Psoas muscle (tissue), 8 donors: Measurements from ENCODE around the gene ADSS1. TPM values are rescaled to one million over a fixed set of nuclear protein-coding genes. Genes with fewer than 3 reads are reported as not detected.

Experiments used
- ATAC-seq, 4 donors: fragments of 200-7000 bp; cut with Tn5 transposase; one replicate each; pipeline ENCODE4 v1.9.1; 2020; ENCODE audit warnings: moderate library complexity in 3 of 4, mild to moderate bottlenecking in 2 of 4
- DNase-seq, 2 donors: peaks; one replicate each; pipeline ENCODE4 v3.0.0-alpha.2; 2020
- H3K27ac ChIP-seq: fragments of 200-600 bp; one replicate; pipeline ENCODE4 v1.8.0; 2022
- H3K27me3 ChIP-seq, 3 donors: fragments of 200-600 bp in 1 of 3; one replicate each; pipeline versions ENCODE4 v1.6.1 to v1.8.0; 2013 to 2022; ENCODE audit warnings: low read length in 2 of 3, mild to moderate bottlenecking in 2 of 3, moderate library complexity in 1 of 3; ENCODE audit not compliant: insufficient read depth in 3 of 3
- H3K36me3 ChIP-seq, 2 donors: fragments of 200-600 bp in 1 of 2; one replicate each; pipeline versions ENCODE4 v1.6.1 to v1.8.0; 2013 to 2022; ENCODE audit warnings: low read depth in 1 of 2, mild to moderate bottlenecking in 1 of 2, moderate library complexity in 1 of 2; ENCODE audit not compliant: insufficient read depth in 1 of 2
- H3K4me1 ChIP-seq: fragments of 200-600 bp; one replicate; pipeline ENCODE4 v1.8.0; 2022
- H3K4me3 ChIP-seq: fragments of 200-600 bp; one replicate; pipeline ENCODE4 v1.8.0; 2022; ENCODE audit warnings: mild to moderate bottlenecking
- H3K9me3 ChIP-seq: fragments of 200-600 bp; one replicate; pipeline ENCODE4 v1.8.0; 2022
- CTCF ChIP-seq: fragments of 200-600 bp; IDR thresholded peaks from one replicate; pipeline ENCODE4 v1.8.0; 2022; ENCODE audit warnings: antibody characterized with exemption
- WGBS, 3 donors: extraction: QIAGEN DNeasy Blood & Tissue Kit; methylation state at CpG; one replicate each; pipeline versions ENCODE4 v1.1.6 to v1.1.7; 2013; 5-methylcytosine and 5-hydroxymethylcytosine counted together
- intact Hi-C, 2 donors: fragments of 100-400 bp; cut with DNase I; formaldehyde crosslinking; loops; one replicate each; pipeline versions ENCODE4 v1.11.0 to v1.14.2; 2022
- long read RNA-seq, 2 donors: library from polyadenylated mRNA; unstranded; transcript quantifications; one replicate each; pipeline ENCODE4 v2.0.0, GENCODE V29; 2021
- polyA plus RNA-seq, 3 donors: library from polyadenylated mRNA; stranded (reverse); fragments of 200-250 nt; gene quantifications; one replicate each; pipeline ENCODE4 v1.2.3, GENCODE V29; 2013
- total RNA-seq, 4 donors: library from RNA; stranded (reverse); fragmentation: NEBNext Ultra II Directional in 2 of 4; extraction: Animal tissue kit (Norgen Biotek cat#: 25700) in 2 of 4; gene quantifications; one replicate each; pipeline versions ENCODE4 v1.2.1 to v1.2.4, GENCODE V29; 2021 to 2023
- donor health status: healthy with polysubstance abuse.
- donor health status: DM: no; HTN: no; CAD: no; lungs with moderate emphysema.
- donor health status: Bipolar disorder and iron deficiency.
- donor health status: healthy.
- donor health status: DM: yes; HTN: yes; CAD: no.
- donor health status: DM: no; HTN: no; CAD: no.
- donor health status: DM: no; HTN: no; CAD: no.
- donor health status: DM: yes; HTN: yes; CAD: no.

Gene ADSS1
- 100 to 1,000 TPM; 201 to 359 (median 278) TPM for total RNA-seq
- polyA plus RNA-seq: 100 to 1,000 TPM; 187 to 394 (median 300) TPM
- long read RNA-seq, donor 1, transcript ADSSL1-201 (13 exons, 1,766 nt): major isoform, 245 of 271 reads
- long read RNA-seq, donor 1, partial matches to known transcripts: 9 of 271 reads
- long read RNA-seq, donor 1, other reads (novel, unspliced or antisense): 16 of 271 reads
- long read RNA-seq, donor 2, transcript ADSSL1-201 (13 exons, 1,766 nt): major isoform, 821 of 915 reads
- long read RNA-seq, donor 2, partial matches to known transcripts: 47 of 915 reads
- long read RNA-seq, donor 2, other reads (novel, unspliced or antisense): 45 of 915 reads

GRCh38 chr14:104723651-104724406, at the start of gene ADSS1:
Gene ADSS1 (plus strand): TSS chr14:104724229. CDS start chr14:104724271, 42 bp downstream.
- Histone ChIP-seq H3K4me3 (peak within 1 kb of the TSS; percentile 82), H3K9me3 (no peaks in the 10 kb centered on the region), H3K36me3 (peaks cover 0 to 8% of the 10 kb centered on the region in 2 donors), H3K4me1 (peaks cover 56% of the 10 kb centered on the region), H3K27ac (peak within 1 kb of the TSS; percentile 83), H3K27me3 (no peaks in the 10 kb centered on the region)
- ATAC-seq: peak; percentile 47 to 59 (median 52)
- WGBS, 3 donors: 1 to 2% (median 1%) methylated on average over 36 to 82 of the region's 82 CpGs
- peak; percentile 78 to 87 for DNase-seq
- TF ChIP-seq CTCF: peak; percentile 94
- intact Hi-C loops: no loop called here

GRCh38 chr14:104675447-104675846, 48.6 kb upstream of the ADSS1 start:
- 93 to 95% (median 93%) methylated on average over 2 of the region's 2 CpGs for WGBS, 3 donors
- Histone ChIP-seq H3K27ac (no peak overlapping the region), H3K36me3 (no peaks in the 10 kb centered on the region), H3K4me1 (peaks cover 18% of the 10 kb centered on the region), H3K9me3 (no peaks in the 10 kb centered on the region), H3K4me3 (no peak overlapping the region), H3K27me3 (no peaks in the 10 kb centered on the region)
- no peak for DNase-seq
- no peak for TF ChIP-seq CTCF
- intact Hi-C loops: no loop called here
- ATAC-seq: no peak

GRCh38 chr14:104676130-104676693, 47.8 kb upstream of the ADSS1 start:
- intact Hi-C loops: no loop called here
- Histone ChIP-seq H3K9me3 (no peaks in the 10 kb centered on the region), H3K36me3 (no peaks in the 10 kb centered on the region), H3K27me3 (no peaks in the 10 kb centered on the region), H3K27ac (no peak overlapping the region), H3K4me3 (no peak overlapping the region), H3K4me1 (peaks cover 26% of the 10 kb centered on the region)
- no peak for ATAC-seq
- TF ChIP-seq CTCF: no peak
- DNase-seq: peak in 1 of 2 donors; percentile 13
- WGBS, 3 donors: 92 to 96% (median 93%) methylated on average over 7 of the region's 7 CpGs

- DNase-seq (peak; percentile 33 to 62), ATAC-seq (peak in 1 of 4 donors; percentile 1)
- Histone ChIP-seq H3K27ac (peak overlapping the region; percentile 86), H3K27me3 (no peaks in the 10 kb centered on the region), H3K4me1 (peaks cover 33% of the 10 kb centered on the region), H3K9me3 (no peaks in the 10 kb centered on the region), H3K4me3 (peak overlapping the region; percentile 70), H3K36me3 (no peaks in the 10 kb centered on the region)
- intact Hi-C loops: no loop called here
- no peak for TF ChIP-seq CTCF
- 45 to 49% (median 48%) methylated on average over 27 to 29 of the region's 29 CpGs for WGBS, 3 donors
Measured at GRCh38 chr14:104676694-104677511, 47.1 kb upstream of the ADSS1 start.
